Measurements from ENCODE around the gene ADAM12. TPM values are rescaled to one million over a fixed set of nuclear protein-coding genes. Genes with fewer than 3 reads are reported as not detected.

The ADAM12 gene
- total and polyA plus RNA-seq, 8 donors, result 0.03 to 3.7 (median 0.15) TPM

DNA sequence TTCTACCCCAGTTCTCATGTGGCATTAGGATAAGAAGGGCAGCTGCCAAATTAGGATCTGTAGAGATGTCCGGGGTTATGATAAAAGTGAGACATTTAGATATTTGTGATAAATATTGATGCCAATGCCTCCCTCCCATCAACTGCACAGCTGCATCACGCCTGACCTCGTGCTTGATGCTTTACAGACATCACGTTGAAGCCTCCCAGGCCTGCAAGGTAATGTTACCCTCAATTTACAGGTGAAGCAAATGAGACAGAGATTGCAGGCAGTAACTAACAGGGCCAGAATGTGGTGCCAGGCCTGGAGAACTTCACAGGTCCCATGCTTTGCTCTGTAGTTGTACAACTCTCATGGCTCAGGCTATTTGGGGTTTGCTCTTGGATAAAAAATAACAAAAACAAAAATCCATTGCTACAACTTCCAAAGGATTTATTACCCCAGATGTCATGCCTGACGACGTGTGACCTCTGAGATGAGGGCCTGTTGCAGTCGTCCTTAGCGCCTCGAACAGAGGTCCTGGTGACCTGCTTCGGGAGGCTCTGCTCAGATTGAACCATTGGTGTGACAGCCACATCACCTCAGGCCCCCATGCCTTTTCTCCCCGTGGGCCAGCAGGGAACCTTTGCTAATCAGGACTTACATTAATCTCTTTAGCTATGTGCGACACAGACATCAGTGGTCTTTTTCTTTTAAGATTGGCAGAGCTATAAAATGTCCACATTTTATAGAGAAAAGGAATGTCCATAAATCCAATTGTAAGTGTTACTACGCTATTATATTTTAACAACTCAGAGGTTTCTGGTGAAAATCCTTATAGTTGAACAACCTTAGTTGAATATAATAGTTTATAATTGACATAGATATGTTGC, 169.3 kb downstream of the ADAM12 start:
- no peaks in the 10 kb centered on the region for H3K9me3 ChIP-seq
- intact Hi-C loops (cut with DNase I), result no loop called here
- H3K4me3 ChIP-seq, result no peak overlapping the region
- FAIRE-seq (no peak), DNase-seq (no peak), ATAC-seq (no peak)
- no peaks in the 10 kb centered on the region for H3K4me1 ChIP-seq
- no peak for TF ChIP-seq CTCF (IDR thresholded peaks at IDR 0.05)
- H3K27ac ChIP-seq, result no peak overlapping the region
- WGBS, 2 donors, result 69 to 74% methylated on average over 13 of the region's 13 CpGs
- H3K36me3 ChIP-seq, result no peaks in the 10 kb centered on the region
- H3K27me3 ChIP-seq, result no peaks in the 10 kb centered on the region

DNA sequence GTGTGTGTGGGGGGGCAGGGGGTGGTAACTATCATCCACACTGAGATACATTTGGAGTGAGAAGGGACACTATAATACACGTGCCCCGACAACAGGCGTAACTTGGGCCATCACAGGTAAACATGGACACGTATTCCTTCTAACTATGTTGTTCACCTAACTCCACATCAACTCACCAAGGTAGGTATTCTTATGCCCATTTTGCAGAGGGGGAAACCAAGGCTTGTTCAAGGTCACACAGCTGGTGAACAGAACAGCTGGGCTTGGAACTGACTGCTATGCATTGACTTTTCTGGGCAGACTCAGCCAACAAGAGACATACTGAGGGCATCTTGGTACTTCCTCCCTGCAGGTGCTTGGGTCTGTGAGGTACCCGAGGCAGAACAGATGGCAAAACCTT, 170.1 kb downstream of the ADAM12 start:
- Histone ChIP-seq H3K4me1 (no peaks in the 10 kb centered on the region), H3K9me3 (no peaks in the 10 kb centered on the region), H3K27me3 (no peaks in the 10 kb centered on the region), H3K27ac (no peak overlapping the region), H3K4me3 (no peak overlapping the region), H3K36me3 (no peaks in the 10 kb centered on the region)
- ATAC-seq, result no peak
- WGBS, 2 donors, result 83 to 94% methylated on average over 5 of the region's 5 CpGs
- no peak for TF ChIP-seq CTCF (IDR thresholded peaks at IDR 0.05)
- intact Hi-C loops (cut with DNase I), result no loop called here
- DNase-seq, result no peak
- FAIRE-seq, result no peak

GRCh38 chr10:126216632-126216961, 171.7 kb downstream of the ADAM12 start:
- Histone ChIP-seq H3K36me3 (no peaks in the 10 kb centered on the region), H3K27ac (no peak overlapping the region), H3K4me1 (no peaks in the 10 kb centered on the region), H3K27me3 (no peaks in the 10 kb centered on the region), H3K4me3 (no peak overlapping the region), H3K9me3 (no peaks in the 10 kb centered on the region)
- TF ChIP-seq CTCF (IDR thresholded peaks at IDR 0.05), result no peak
- FAIRE-seq, result no peak
- no peak for DNase-seq
- intact Hi-C loops (cut with DNase I), result no loop called here
- no peak for ATAC-seq
- 67 to 72% methylated on average over 4 of the region's 4 CpGs for WGBS, 2 donors

- Histone ChIP-seq H3K27ac (no peak overlapping the region), H3K36me3 (no peaks in the 10 kb centered on the region), H3K4me3 (no peak overlapping the region), H3K9me3 (no peaks in the 10 kb centered on the region), H3K27me3 (no peaks in the 10 kb centered on the region), H3K4me1 (no peaks in the 10 kb centered on the region)
- 59 to 65% methylated on average over 11 of the region's 11 CpGs for WGBS, 2 donors
- no peak for FAIRE-seq
- peak in 1 of 4 donors; percentile 18 for ATAC-seq
- no peak for DNase-seq
- intact Hi-C loops (cut with DNase I), result no loop called here
- no peak for TF ChIP-seq CTCF (IDR thresholded peaks at IDR 0.05)
Measured at GRCh38 chr10:126215746-126216631, 172.3 kb downstream of the ADAM12 start.
